Right cardiac atrium (tissue), 5 donors: ENCODE data around the gene MRPL36. TPM values are rescaled to one million over a fixed set of nuclear protein-coding genes. Genes with fewer than 3 reads are reported as not detected.

ENCODE experiments used
- ATAC-seq, 2 donors: fragments of 200-7000 bp; cut with Tn5 transposase; one replicate each; pipeline versions ENCODE4 v1.8.0 to v1.9.1; 2020; ENCODE audit warnings: moderate library complexity in 2 of 2, mild to moderate bottlenecking in 1 of 2
- DNase-seq, 3 donors: peaks; one replicate each; pipeline ENCODE4 v3.0.0-alpha.2; 2020
- H3K27ac ChIP-seq: one replicate; pipeline ENCODE4 v1.5.1; 2013; ENCODE audit warnings: mild to moderate bottlenecking, low read length, control low read depth, moderate library complexity
- H3K27me3 ChIP-seq: one replicate; pipeline ENCODE4 v1.6.1; 2013; ENCODE audit not compliant: control insufficient read depth, insufficient read depth
- H3K4me1 ChIP-seq: one replicate; pipeline ENCODE4 v1.6.1; 2013; ENCODE audit warnings: low read length; ENCODE audit not compliant: control insufficient read depth, insufficient read depth
- H3K4me3 ChIP-seq: one replicate; pipeline ENCODE4 v1.5.1; 2013; ENCODE audit warnings: low read length, control low read depth
- H3K9me3 ChIP-seq: one replicate; pipeline ENCODE4 v1.6.1; 2013; ENCODE audit warnings: low read length; ENCODE audit not compliant: control insufficient read depth
- WGBS: extraction: QIAGEN DNeasy Blood & Tissue Kit; methylation state at CpG from one replicate; pipeline ENCODE4 v1.1.7; 2013; 5-methylcytosine and 5-hydroxymethylcytosine counted together
- intact Hi-C, 4 donors: fragments of 100-400 bp; cut with DNase I; formaldehyde crosslinking; loops; one replicate each; pipeline versions ENCODE4 v1.11.0 to v1.14.0; 2022 to 2023
- polyA plus RNA-seq: library from polyadenylated mRNA; stranded (reverse); fragments of 200-250 nt; gene quantifications from one replicate; pipeline ENCODE4 v1.2.3, GENCODE V29; 2013
- total RNA-seq, 4 donors: library from RNA; stranded (reverse); fragmentation: NEBNext Ultra II Directional; extraction: Animal tissue kit (Norgen Biotek cat#: 25700); gene quantifications; one replicate each; pipeline ENCODE4 v1.2.1, GENCODE V29; 2021
- donor health status: healthy with polysubstance abuse.
- donor health status: DM: no; HTN: yes; CAD: no.
- donor health status: DM: no; HTN: no; CAD: no.
- donor health status: DM: no; HTN: yes; CAD: no; lungs with severe emphysema.
- donor health status: DM: yes; HTN: yes; CAD: no.

The MRPL36 gene
- total and polyA plus RNA-seq, 5 donors, result 40.8 to 104 (median 48.1) TPM

DNA sequence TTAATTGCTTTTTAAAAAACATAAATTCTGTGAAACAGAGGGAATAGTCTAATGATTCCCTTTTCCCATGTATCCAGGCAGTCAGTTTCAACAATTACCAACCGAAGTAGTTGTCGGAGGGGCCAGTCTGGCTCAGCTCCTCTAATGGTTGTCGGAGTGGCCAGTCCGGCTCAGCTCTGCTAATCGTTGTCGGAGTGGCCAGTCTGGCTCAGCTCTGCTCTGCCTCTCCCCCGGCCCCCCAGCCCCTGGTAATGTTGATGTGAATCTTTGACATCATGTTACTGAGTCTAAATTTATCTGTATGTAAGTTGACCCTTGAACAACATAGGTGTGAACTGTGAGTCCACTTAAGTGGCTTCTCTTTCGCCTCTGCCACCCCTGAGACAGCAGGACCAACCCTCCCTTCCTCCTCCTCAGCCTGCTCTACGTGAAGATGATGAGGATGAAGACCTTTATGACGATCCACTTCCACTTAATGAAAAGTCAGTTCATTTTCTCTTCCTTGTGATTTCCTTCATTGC is 11.0 kb upstream of the MRPL36 start:
- Histone ChIP-seq H3K27ac (no peak overlapping the region), H3K27me3 (no peaks in the 10 kb centered on the region), H3K4me3 (no peak overlapping the region), H3K4me1 (no peaks in the 10 kb centered on the region), H3K9me3 (no peaks in the 10 kb centered on the region)
- no peak for DNase-seq
- no peak for ATAC-seq
- intact Hi-C loops, result no loop called here
- 83% methylated on average over 10 of the region's 10 CpGs for WGBS

DNA sequence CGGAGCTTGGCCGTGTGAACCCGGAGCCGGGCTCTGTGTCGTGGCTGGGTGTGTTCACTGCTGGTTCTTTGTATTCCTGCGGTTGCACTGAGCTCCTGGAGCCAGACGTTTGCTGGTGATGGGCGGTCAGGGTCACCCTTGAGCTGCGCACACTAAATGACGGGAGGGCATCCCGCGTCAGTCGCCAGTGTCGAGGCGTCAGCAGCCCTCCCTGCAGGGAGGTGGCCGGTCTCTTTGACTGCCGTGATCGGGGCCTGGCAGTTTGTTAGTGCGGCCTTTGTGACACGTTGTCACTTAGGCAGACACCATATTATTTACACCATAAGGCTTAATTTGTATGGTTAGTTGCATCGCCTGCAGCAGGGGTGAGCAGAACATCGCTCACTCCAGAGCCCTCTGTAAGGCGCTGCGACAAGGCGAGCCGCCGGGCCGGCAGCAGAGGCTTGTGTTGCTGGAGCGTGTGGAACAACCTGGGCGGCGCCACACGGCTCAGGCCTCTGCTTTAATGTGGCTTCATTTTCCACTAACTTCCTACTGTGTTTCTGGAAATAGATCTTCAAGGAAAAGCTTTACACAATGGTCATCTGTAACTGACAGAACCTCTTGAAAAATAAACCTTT is 9.9 kb upstream of the MRPL36 start:
- DNase-seq, result peak in 1 of 3 donors; percentile 36
- WGBS, result 86% methylated on average over 32 of the region's 32 CpGs
- intact Hi-C loops, result no loop called here
- no peaks in the 10 kb centered on the region for H3K9me3 ChIP-seq
- no peak for ATAC-seq
- H3K27me3 ChIP-seq, result no peaks in the 10 kb centered on the region
- no peaks in the 10 kb centered on the region for H3K4me1 ChIP-seq
- no peak overlapping the region for H3K4me3 ChIP-seq
- H3K27ac ChIP-seq, result no peak overlapping the region

DNA sequence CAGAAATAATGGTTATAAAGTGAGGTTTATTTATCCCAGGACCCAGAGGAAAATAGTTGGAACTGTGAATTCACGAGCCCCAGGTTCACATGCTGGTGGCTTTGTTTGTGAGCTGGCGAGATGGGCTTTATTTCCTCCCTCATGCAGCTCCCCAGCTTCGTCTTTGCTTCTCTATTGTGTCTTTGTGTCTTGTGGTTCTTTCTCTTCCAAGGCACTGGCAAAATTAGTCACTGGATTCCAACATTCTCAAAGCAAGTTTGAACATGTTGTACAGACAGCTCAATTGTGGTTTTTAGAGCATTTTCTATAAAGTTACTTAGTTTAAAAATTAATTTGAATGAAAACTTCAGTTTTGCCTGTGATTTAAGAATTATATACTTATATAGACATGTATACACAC is 8.8 kb upstream of the MRPL36 start:
- intact Hi-C loops, result no loop called here
- Histone ChIP-seq H3K9me3 (no peaks in the 10 kb centered on the region), H3K27ac (no peak overlapping the region), H3K27me3 (no peaks in the 10 kb centered on the region), H3K4me3 (no peak overlapping the region), H3K4me1 (no peaks in the 10 kb centered on the region)
- ATAC-seq (no peak), DNase-seq (no peak)
- WGBS, result 49% methylated on average over 3 of the region's 3 CpGs

DNA sequence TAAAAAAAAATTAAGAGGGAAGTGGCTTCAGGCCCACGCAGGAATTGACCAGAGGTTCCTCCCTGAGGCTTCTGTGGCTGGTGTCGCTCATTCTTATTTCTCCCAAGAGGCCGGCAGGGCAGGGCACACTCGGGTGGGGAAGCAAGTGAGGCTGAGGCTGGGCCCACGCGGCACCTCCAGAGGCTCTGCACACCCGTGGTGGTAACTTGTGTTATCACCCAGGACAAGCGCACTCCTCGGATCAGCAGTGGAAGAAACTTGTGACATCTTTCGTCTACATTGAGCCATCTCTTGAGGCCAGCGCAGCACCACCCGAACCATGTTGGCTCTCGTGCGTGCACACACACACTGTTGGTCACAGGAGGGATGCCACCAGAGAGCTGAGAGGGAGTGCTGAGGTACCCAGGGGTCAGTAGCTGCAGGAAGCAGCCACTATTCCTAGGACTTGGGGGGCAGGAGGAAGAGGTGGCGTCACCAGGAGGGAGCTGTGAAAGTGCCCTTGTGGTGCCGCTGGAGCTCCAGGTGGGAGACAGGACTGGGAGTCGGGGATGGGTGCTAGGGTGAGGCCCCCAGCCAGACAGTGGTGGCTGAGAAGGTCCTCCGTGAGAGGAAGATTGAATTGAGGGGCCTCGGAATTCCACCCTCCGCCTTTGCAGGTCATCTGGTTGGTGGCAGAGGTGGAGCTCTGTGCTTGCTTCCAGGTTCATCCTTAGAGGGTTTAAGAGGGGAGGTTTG is 8.0 kb upstream of the MRPL36 start:
- H3K27me3 ChIP-seq, result no peaks in the 10 kb centered on the region
- ATAC-seq (no peak), DNase-seq (peak in 1 of 3 donors; percentile 29)
- no peaks in the 10 kb centered on the region for H3K9me3 ChIP-seq
- 90% methylated on average over 20 of the region's 20 CpGs for WGBS
- no peak overlapping the region for H3K27ac ChIP-seq
- no peak overlapping the region for H3K4me3 ChIP-seq
- no peaks in the 10 kb centered on the region for H3K4me1 ChIP-seq
- intact Hi-C loops, result no loop called here

DNA sequence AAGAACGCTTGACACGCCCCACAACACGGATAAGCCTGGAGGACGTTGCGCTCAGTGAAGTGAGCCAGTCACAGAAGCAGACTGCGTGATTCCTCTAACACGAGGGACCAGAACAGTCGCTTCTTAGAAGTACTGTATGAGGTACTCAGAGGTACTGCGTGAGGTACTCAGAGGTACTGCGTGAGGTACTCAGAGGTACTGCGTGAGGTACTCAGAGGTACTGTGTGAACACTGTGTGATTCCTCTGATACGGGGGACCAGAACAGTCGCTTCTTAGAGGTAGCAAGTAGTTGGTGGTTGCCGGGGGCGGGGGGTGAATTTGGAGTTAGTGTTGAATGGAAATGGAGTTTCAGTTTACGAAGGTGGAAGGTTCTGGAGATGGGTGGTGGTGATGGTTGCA is 7.3 kb upstream of the MRPL36 start:
- DNase-seq, result no peak
- Histone ChIP-seq H3K9me3 (no peaks in the 10 kb centered on the region), H3K4me1 (no peaks in the 10 kb centered on the region), H3K27me3 (no peaks in the 10 kb centered on the region), H3K27ac (no peak overlapping the region), H3K4me3 (no peak overlapping the region)
- WGBS, result 89% methylated on average over 16 of the region's 16 CpGs
- ATAC-seq, result no peak
- intact Hi-C loops, result no loop called here

DNA sequence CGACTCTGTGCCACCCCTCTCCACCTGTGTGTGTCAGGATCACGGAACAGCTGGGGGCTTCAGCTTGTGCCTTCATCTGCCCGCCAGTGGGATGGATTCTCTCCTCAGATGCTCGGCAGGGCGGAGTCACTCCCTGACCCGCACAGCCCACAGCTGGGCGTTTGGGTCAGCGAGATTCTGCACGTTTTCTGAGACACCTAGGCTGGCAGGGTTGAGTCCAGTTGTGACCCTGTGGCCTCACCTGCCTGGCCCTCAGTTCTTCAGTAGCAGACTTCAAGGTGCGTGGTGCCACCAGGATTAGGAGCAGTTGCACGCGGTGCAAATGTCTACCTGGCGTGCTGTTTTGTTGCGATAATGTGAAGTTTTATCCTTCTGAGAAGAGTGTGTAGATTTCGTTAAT is 6.6 kb upstream of the MRPL36 start:
- Histone ChIP-seq H3K27me3 (no peaks in the 10 kb centered on the region), H3K4me3 (no peak overlapping the region), H3K4me1 (no peaks in the 10 kb centered on the region), H3K9me3 (no peaks in the 10 kb centered on the region), H3K27ac (no peak overlapping the region)
- WGBS, result 88% methylated on average over 15 of the region's 15 CpGs
- no peak for ATAC-seq
- intact Hi-C loops, result no loop called here
- DNase-seq, result peak in 1 of 3 donors; percentile 23

DNA sequence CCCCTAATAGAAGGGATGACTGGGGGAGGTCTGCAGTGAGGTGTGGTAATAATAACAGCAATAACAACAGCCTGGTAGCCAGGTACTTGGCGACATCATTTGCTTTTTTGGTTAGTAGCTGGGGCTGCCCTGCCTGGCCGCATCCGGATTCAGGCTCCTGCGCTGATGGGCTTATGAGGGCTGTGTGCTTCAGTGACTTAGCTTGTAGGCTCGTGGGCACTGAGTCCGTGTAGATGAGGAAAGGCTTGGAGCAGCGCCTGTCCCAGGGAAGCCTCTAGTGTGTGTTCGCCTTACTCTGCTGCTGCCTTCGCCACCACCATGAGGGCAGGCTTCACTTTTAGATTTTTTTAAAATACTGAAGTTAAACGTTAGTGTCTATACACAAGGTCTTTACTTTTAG is 6.1 kb upstream of the MRPL36 start:
- WGBS, result 93% methylated on average over 10 of the region's 10 CpGs
- H3K4me1 ChIP-seq, result no peaks in the 10 kb centered on the region
- no peak for ATAC-seq
- DNase-seq, result no peak
- no peaks in the 10 kb centered on the region for H3K9me3 ChIP-seq
- H3K27me3 ChIP-seq, result no peaks in the 10 kb centered on the region
- no peak overlapping the region for H3K4me3 ChIP-seq
- H3K27ac ChIP-seq, result no peak overlapping the region
- intact Hi-C loops, result no loop called here

DNA sequence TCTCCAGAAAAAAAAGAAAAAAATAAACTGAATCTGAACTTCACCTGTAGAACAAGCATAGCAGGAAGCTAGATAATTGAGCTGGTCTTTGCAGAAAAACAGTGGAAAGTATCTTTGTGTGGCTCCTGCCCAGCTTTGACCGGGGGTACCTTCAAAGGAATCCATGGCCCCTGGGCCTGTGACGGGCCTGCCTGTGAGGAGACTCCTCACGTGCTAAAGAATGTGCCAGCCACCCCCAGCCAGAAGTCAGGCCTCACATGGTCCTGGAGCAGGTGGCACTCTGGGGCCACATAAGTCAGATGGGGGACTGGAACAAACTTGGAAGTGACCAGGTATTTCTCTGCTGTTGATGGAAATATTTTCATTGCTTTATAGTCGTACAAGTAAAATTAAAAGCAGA is 5.7 kb upstream of the MRPL36 start:
- DNase-seq, result no peak
- ATAC-seq, result no peak
- H3K27ac ChIP-seq, result no peak overlapping the region
- no peaks in the 10 kb centered on the region for H3K27me3 ChIP-seq
- WGBS, result 78% methylated on average over 4 of the region's 4 CpGs
- intact Hi-C loops, result no loop called here
- H3K4me3 ChIP-seq, result no peak overlapping the region
- no peaks in the 10 kb centered on the region for H3K9me3 ChIP-seq
- H3K4me1 ChIP-seq, result no peaks in the 10 kb centered on the region

DNA sequence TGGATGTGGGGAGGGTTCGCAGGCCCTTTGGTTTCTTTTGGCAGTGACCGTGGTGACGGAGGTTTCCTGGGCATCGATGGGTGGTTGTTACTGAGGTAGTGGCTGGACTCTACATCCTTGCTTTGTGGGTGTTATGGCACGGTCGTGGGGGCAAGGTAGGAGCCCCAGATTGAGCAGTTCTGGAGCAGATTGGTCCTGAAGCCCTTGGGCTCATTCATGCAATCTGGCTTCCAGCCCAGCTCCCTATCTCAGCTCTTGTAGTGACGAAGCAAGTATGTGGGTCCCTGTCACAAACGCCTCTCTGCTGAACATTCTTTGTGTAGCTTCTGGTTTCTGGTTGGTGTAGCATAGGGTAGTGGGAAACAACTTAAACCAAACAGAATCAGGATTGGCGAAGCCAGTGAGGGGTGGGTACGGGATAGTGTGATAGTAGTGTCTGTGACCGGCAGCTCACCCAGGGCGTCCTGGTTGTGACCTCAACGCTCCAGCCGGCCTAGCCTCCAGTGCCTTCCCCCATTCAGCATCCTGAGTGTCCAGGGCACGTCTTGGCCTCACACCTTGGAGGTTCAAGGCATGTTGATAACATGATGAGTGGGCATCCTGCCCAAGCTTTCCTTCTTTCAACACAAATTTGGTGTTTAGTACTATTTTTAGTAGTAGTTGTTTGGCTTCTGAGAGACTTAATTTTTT is 4.5 kb upstream of the MRPL36 start:
- no peaks in the 10 kb centered on the region for H3K27me3 ChIP-seq
- ATAC-seq, result peak in 1 of 2 donors; percentile 1
- intact Hi-C loops, result no loop called here
- WGBS, result 65% methylated on average over 15 of the region's 15 CpGs
- H3K9me3 ChIP-seq, result no peaks in the 10 kb centered on the region
- DNase-seq, result peak in 1 of 3 donors; percentile 60
- peak overlapping the region; percentile 60 for H3K27ac ChIP-seq
- H3K4me1 ChIP-seq, result no peaks in the 10 kb centered on the region
- H3K4me3 ChIP-seq, result no peak overlapping the region

DNA sequence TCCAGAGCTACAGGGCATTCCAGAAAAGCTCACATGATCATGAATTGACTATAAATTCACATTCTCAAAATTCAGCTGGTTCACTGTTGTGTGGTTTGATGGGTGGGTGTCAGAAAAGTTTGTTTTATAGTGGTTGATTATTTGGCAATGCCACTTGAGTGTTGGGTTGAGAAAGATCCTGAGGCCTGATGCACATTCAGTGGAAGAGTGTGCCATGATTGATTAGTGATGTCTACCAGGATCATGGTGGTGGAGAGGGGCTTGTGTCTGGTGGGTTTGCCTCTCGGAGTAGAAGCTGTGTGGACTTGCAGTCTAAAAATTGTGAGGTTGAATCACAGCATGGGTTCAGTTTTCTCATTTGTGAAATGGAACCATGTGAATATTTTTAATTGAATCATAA is 3.6 kb upstream of the MRPL36 start:
- Histone ChIP-seq H3K27ac (no peak overlapping the region), H3K9me3 (no peaks in the 10 kb centered on the region), H3K27me3 (no peaks in the 10 kb centered on the region), H3K4me3 (no peak overlapping the region), H3K4me1 (peaks cover 2% of the 10 kb centered on the region)
- intact Hi-C loops, result no loop called here
- ATAC-seq, result no peak
- 87% methylated on average over 1 of the region's 1 CpG for WGBS
- DNase-seq, result no peak

DNA sequence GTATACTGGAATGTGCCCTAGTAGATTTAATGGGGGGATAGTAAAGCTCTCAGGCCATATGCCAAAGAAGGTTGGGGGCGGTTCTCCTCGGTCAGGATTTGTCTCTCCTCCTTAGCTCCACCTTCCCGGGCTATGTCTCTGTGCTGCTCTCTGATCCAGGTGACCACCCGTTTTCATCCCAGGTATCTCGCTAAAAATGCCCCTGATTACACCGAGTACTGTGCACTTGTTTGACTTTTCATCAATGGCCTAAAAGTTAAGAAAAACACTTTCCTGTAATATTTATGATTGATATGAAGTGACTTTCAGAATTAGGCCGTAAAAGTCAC is 2.3 kb upstream of the MRPL36 start:
- no peak for DNase-seq
- H3K27me3 ChIP-seq, result no peaks in the 10 kb centered on the region
- H3K4me3 ChIP-seq, result peak overlapping the region; percentile 67
- H3K4me1 ChIP-seq, result peaks cover 2% of the 10 kb centered on the region
- no peak overlapping the region for H3K27ac ChIP-seq
- no peaks in the 10 kb centered on the region for H3K9me3 ChIP-seq
- no peak for ATAC-seq
- intact Hi-C loops, result no loop called here
- WGBS, result 15% methylated on average over 7 of the region's 7 CpGs
